Loucy (cell line): ENCODE data around the gene IGFBP1.

ENCODE experiments used
- EZH2phosphoT487 ChIP-seq: fragments of 200-600 bp; IDR thresholded peaks from 2 replicates; pipeline ENCODE4 v1.6.1; 2018; ENCODE audit warnings: antibody characterized with exemption, mild to moderate bottlenecking, moderate library complexity, borderline replicate concordance
- TF ChIP-seq, protein P1 (sequence below): fragments of 200-600 bp; sonication (generic); conservative IDR thresholded peaks from 2 replicates; pipeline ENCODE4 v1.5.1; 2014; ENCODE audit warnings: mild to moderate bottlenecking, antibody characterized with exemption, low read length

DNA sequence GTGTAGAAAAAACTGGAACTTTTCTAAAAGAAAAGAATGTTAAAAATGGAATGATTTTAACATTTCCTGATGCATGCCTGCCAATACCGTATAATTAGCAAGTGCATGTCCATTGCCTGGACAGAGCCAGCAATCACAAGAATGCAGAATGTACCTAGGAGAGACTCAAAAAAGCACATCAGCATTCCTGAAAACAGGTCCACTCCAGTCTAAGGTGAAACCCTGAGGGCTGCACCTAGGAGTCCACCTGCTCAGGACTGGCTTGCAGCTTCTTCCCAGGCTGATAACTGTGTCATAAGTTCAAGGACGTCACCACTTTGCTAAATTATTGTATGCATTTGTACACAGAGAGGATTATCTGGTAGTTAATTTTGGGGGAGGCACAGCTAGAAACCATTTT, 20.8 kb upstream of the IGFBP1 start:
- TF ChIP-seq, protein P1, sequence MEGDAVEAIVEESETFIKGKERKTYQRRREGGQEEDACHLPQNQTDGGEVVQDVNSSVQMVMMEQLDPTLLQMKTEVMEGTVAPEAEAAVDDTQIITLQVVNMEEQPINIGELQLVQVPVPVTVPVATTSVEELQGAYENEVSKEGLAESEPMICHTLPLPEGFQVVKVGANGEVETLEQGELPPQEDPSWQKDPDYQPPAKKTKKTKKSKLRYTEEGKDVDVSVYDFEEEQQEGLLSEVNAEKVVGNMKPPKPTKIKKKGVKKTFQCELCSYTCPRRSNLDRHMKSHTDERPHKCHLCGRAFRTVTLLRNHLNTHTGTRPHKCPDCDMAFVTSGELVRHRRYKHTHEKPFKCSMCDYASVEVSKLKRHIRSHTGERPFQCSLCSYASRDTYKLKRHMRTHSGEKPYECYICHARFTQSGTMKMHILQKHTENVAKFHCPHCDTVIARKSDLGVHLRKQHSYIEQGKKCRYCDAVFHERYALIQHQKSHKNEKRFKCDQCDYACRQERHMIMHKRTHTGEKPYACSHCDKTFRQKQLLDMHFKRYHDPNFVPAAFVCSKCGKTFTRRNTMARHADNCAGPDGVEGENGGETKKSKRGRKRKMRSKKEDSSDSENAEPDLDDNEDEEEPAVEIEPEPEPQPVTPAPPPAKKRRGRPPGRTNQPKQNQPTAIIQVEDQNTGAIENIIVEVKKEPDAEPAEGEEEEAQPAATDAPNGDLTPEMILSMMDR, result no peak
- TF ChIP-seq EZH2phosphoT487, result no peak
